Measurements from ENCODE around the gene ATG16L2. TPM values are rescaled to one million over a fixed set of nuclear protein-coding genes. Genes with fewer than 3 reads are reported as not detected.
A peak's percentile ranks its signal among the peaks of the same experiment; 100 is the strongest.

ATG16L2 gene
- total and polyA plus RNA-seq, 2 of the 4 experiments (the other 2 are of a cell fraction): 1.3 to 12.7 TPM

DNA sequence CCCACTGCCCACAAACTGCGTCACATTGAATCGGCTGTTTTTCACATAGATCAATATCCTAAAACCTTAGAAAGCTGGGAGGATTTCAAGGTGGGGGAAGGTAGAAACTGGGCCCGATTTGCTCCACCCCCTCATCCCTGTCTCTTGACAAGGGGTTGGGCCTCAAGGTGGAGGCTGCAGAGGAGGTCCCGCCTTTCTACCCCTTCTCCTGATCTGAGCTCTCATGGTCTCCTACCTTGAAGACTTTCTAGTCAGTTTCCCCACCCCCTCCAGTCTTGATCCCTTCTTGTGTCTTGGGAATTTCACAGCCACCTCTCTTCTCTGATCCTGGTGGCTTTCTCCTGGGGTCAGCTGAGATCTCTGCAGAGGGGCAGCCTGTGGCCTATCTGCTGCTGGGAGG lies 15.8 kb upstream of the ATG16L2 start (continued):
- TF ChIP-seq SMC3 (IDR thresholded peaks at IDR 0.05; ENCODE audit: low read depth, low read length): no peak

GRCh38 chr11:72799441-72799840 lies 14.8 kb upstream of the ATG16L2 start:
- H3K4me1 ChIP-seq (ENCODE audit: control insufficient read depth, insufficient read depth, low read length): 0 out of 2 replicates have a peak, but pooled peaks cover 2% of the 10 kb centered on the region
- H3K4me2 ChIP-seq (ENCODE audit: low read depth, low read length): no peak overlapping the region
- POLR2A ChIA-PET (ENCODE audit: unreplicated experiment): interaction anchor here (0.6 to 0.7 kb wide), 2 partner anchors 8 to 70 kb away, joined by 3 to 8 read pairs; no protein-coding TSS in a partner anchor
- no peak overlapping the region for H2AFZ ChIP-seq (replicated peaks; ENCODE audit: low read length, poor library complexity)
- no peaks in the 10 kb centered on the region for H3K79me1 ChIP-seq (ENCODE audit: low read depth in 1 of 2, low read length in 2 of 2)
- DNase-seq (no peak), ATAC-seq (ENCODE audit: low read depth) (no peak)
- H3K9me1 ChIP-seq (ENCODE audit: insufficient read depth, low read length): peaks cover under 1% of the 10 kb centered on the region; the same call in 1 of the 2 replicates
- no peak overlapping the region for H4K8ac ChIP-seq (ENCODE audit: low read depth in 2 of 2, low read length in 2 of 2)
- no peak overlapping the region for H2AK5ac ChIP-seq (ENCODE audit: low read depth, low read length)
- no peak overlapping the region for H2BK5ac ChIP-seq (ENCODE audit: low read depth, low read length, poor library complexity, severe bottlenecking)
- dilution Hi-C loops (cut with HindIII; ENCODE audit: low sequenced_read_pairs, unreplicated experiment): no loop called here
- H3K9ac ChIP-seq (ENCODE audit: low read depth, low read length): no peak overlapping the region
- 100% methylated on average over 1 of the region's 4 CpGs; no CpG with 5 or more reads in 1 of the 2 experiments for WGBS, 2 experiments (ENCODE audit: extremely low coverage in 2 of 2, insufficient read length in 1 of 2)
- H3K23ac ChIP-seq (ENCODE audit: low read depth, low read length): no peak overlapping the region
- CTCF ChIA-PET: no interaction called here
- no peak overlapping the region for H3K27ac ChIP-seq (ENCODE audit: insufficient read depth, low read length)
- in situ Hi-C loops (cut with MboI; ENCODE audit: low sequenced_read_pairs): no loop called here
- H3K14ac ChIP-seq (replicated peaks; ENCODE audit: low read depth, low read length): no peak overlapping the region
- no peak overlapping the region for H2AK9ac ChIP-seq (replicated peaks; ENCODE audit: low read depth, low read length, poor library complexity)
- H2BK120ac ChIP-seq (ENCODE audit: low read depth, low read length): no peak overlapping the region
- H3K4ac ChIP-seq (ENCODE audit: low read depth, low read length): no peak overlapping the region
- intact Hi-C loops (cut with micrococcal nuclease): no loop called here
- H3K18ac ChIP-seq (ENCODE audit: low read depth, low read length): no peak overlapping the region
- BruUV-seq (replicated peaks): no TSS peak
- H2BK15ac ChIP-seq (ENCODE audit: low read depth, low read length): no peak overlapping the region
- no peaks in the 10 kb centered on the region for H3K9me3 ChIP-seq (ENCODE audit: control insufficient read depth, insufficient read depth, low read length)
- H3K27me3 ChIP-seq (ENCODE audit: control insufficient read depth, insufficient read depth, low read length): no peaks in the 10 kb centered on the region
- H4K20me1 ChIP-seq (ENCODE audit: insufficient read depth, low read length): peaks cover 4% of the 10 kb centered on the region; the same call in 1 of the 2 replicates
- no peak overlapping the region for H4K5ac ChIP-seq (ENCODE audit: low read depth, low read length)
- TF ChIP-seq RAD21 (IDR thresholded peaks at IDR 0.05; ENCODE audit: low read length) (no peak), RFX5 (IDR thresholded peaks at IDR 0.05; ENCODE audit: low read depth, low read length) (peak; percentile 87)
- TF ChIP-seq, protein P1, sequence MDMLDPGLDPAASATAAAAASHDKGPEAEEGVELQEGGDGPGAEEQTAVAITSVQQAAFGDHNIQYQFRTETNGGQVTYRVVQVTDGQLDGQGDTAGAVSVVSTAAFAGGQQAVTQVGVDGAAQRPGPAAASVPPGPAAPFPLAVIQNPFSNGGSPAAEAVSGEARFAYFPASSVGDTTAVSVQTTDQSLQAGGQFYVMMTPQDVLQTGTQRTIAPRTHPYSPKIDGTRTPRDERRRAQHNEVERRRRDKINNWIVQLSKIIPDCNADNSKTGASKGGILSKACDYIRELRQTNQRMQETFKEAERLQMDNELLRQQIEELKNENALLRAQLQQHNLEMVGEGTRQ (IDR thresholded peaks at IDR 0.05; ENCODE audit: low read depth, low read length): peak; percentile 30; the same call in 1 of the 2 replicates
- H4K91ac ChIP-seq (ENCODE audit: insufficient read depth, low read depth, low read length): no peak overlapping the region
- no peak overlapping the region for H2BK20ac ChIP-seq (ENCODE audit: low read depth, low read length)
- no peaks in the 10 kb centered on the region for H3K36me3 ChIP-seq (ENCODE audit: control insufficient read depth, insufficient read depth, low read length)
- H3K4me3 ChIP-seq (ENCODE audit: insufficient read depth, low read depth, low read length): no peak overlapping the region
- no peak overlapping the region for H3K56ac ChIP-seq (ENCODE audit: extremely low read depth, insufficient read depth, low read length)

Measured in IMR-90 (cell line).